Measurements from ENCODE around the gene RMRP. TPM values are rescaled to one million over a fixed set of nuclear protein-coding genes. Genes with fewer than 3 reads are reported as not detected.
A peak's percentile ranks its signal among the peaks of the same experiment; 100 is the strongest.
"Not testable (repeated sequence)": the region's sequence is repeated elsewhere in the genome, so short reads cannot be mapped to it uniquely, and the experiment has no call there.

The RMRP gene
- total RNA-seq, 2 donors from 2014 or later = 17,917 to 26,785 TPM

GRCh38 chr9:35615981-35616680 is 41.7 kb downstream of the RMRP start:
- Histone ChIP-seq H3K27me3 (no peaks in the 10 kb centered on the region), H3K4me3 (peak overlapping the region; percentile 17), H3K4me1 (no peaks in the 10 kb centered on the region), H3K27ac (no peak overlapping the region), H3K9ac (ENCODE audit: low read depth in 2 of 2, low read length in 2 of 2) (no peak overlapping the region), H3K9me3 (no peaks in the 10 kb centered on the region), H3K36me3 (no peaks in the 10 kb centered on the region)
- TF ChIP-seq CTCF (IDR thresholded peaks at IDR 0.05) = no peak
- DNase-seq = no peak
- intact Hi-C loops (cut with DNase I) = no loop called here

GRCh38 chr9:35612843-35613242 is 45.0 kb downstream of the RMRP start:
- intact Hi-C loops (cut with DNase I) = no loop called here
- Histone ChIP-seq H3K36me3 (no peaks in the 10 kb centered on the region), H3K4me1 (no peaks in the 10 kb centered on the region), H3K27me3 (no peaks in the 10 kb centered on the region), H3K4me3 (no peak overlapping the region), H3K9ac (ENCODE audit: low read depth in 2 of 2, low read length in 2 of 2) (no peak overlapping the region), H3K27ac (no peak overlapping the region), H3K9me3 (no peaks in the 10 kb centered on the region)
- DNase-seq = no peak
- no peak for TF ChIP-seq CTCF (IDR thresholded peaks at IDR 0.05)

GRCh38 chr9:35612066-35612465 is 45.8 kb downstream of the RMRP start:
- H3K36me3 ChIP-seq; H3K9me3 ChIP-seq; intact Hi-C loops (cut with DNase I); H3K27me3 ChIP-seq; H3K9ac ChIP-seq (ENCODE audit: low read depth in 2 of 2, low read length in 2 of 2); H3K4me3 ChIP-seq; H3K4me1 ChIP-seq; H3K27ac ChIP-seq; DNase-seq: not testable (repeated sequence)

GRCh38 chr9:35611230-35611797 is 46.5 kb downstream of the RMRP start:
- no peak for TF ChIP-seq CTCF (IDR thresholded peaks at IDR 0.05)
- H3K9ac ChIP-seq (ENCODE audit: low read depth in 2 of 2, low read length in 2 of 2) = no peak overlapping the region
- H3K27ac ChIP-seq = no peak overlapping the region
- intact Hi-C loops (cut with DNase I) = no loop called here
- DNase-seq = no peak
- no peaks in the 10 kb centered on the region for H3K9me3 ChIP-seq
- no peaks in the 10 kb centered on the region for H3K36me3 ChIP-seq
- no peaks in the 10 kb centered on the region for H3K4me1 ChIP-seq
- no peaks in the 10 kb centered on the region for H3K27me3 ChIP-seq
- no peak overlapping the region for H3K4me3 ChIP-seq

- no peaks in the 10 kb centered on the region for H3K27me3 ChIP-seq
- intact Hi-C loops (cut with DNase I) = no loop called here
- H3K4me3 ChIP-seq = no peak overlapping the region
- no peaks in the 10 kb centered on the region for H3K4me1 ChIP-seq
- no peaks in the 10 kb centered on the region for H3K9me3 ChIP-seq
- TF ChIP-seq CTCF (IDR thresholded peaks at IDR 0.05) = no peak
- H3K9ac ChIP-seq (ENCODE audit: low read depth in 2 of 2, low read length in 2 of 2) = no peak overlapping the region
- no peaks in the 10 kb centered on the region for H3K36me3 ChIP-seq
- no peak overlapping the region for H3K27ac ChIP-seq
- no peak for DNase-seq
Observed at GRCh38 chr9:35609820-35610163, 48.0 kb downstream of the RMRP start.
